NCI-H524 treated with DMSO at 0.1 percent for 48 hours (cell line): ENCODE results near the gene SMYD5.
"Not testable (repeated sequence)": the region's sequence is repeated elsewhere in the genome, so short reads cannot be mapped to it uniquely, and the experiment has no call there.

Source experiments
- DNase-seq: peaks from one replicate; lab custom pipeline; 2025; lab: John Stamatoyannopoulos, UW

SMYD5 gene

GRCh38 chr2:73214120-73215035 is at the start of gene SMYD5:
Gene SMYD5, plus strand, starts transcription at chr2:73214245. Its CDS starts 22 bp downstream, at chr2:73214267.
- peak; percentile 15 for DNase-seq

GRCh38 chr2:73165978-73166377 is 48.1 kb upstream of the SMYD5 start:
- DNase-seq = not testable (repeated sequence)

GRCh38 chr2:73166813-73167212 is 47.2 kb upstream of the SMYD5 start:
- DNase-seq = not testable (repeated sequence)

- DNase-seq = not testable (repeated sequence)
Measured at GRCh38 chr2:73168348-73168747, 45.7 kb upstream of the SMYD5 start.

- DNase-seq = not testable (repeated sequence)
Measured at GRCh38 chr2:73170341-73170740, 43.7 kb upstream of the SMYD5 start.

- DNase-seq = no peak
Measured at GRCh38 chr2:73172963-73173362, 41.1 kb upstream of the SMYD5 start.

- no peak for DNase-seq
Measured at GRCh38 chr2:73173781-73174180, 40.3 kb upstream of the SMYD5 start.

GRCh38 chr2:73174244-73174643 is 39.8 kb upstream of the SMYD5 start:
- DNase-seq = no peak

GRCh38 chr2:73174941-73175662 is 38.9 kb upstream of the SMYD5 start:
- DNase-seq = no peak

- DNase-seq = no peak
Measured at GRCh38 chr2:73175663-73176204, 38.3 kb upstream of the SMYD5 start.

GRCh38 chr2:73176205-73176880 is 37.7 kb upstream of the SMYD5 start:
- DNase-seq = no peak

GRCh38 chr2:73176881-73177644 is 37.0 kb upstream of the SMYD5 start:
- no peak for DNase-seq

- DNase-seq = no peak
Measured at GRCh38 chr2:73177645-73178255, 36.3 kb upstream of the SMYD5 start.

- no peak for DNase-seq
Measured at GRCh38 chr2:73185965-73186364, 28.1 kb upstream of the SMYD5 start.

GRCh38 chr2:73187549-73187948 is 26.5 kb upstream of the SMYD5 start:
- no peak for DNase-seq

GRCh38 chr2:73197579-73197978 is 16.5 kb upstream of the SMYD5 start:
- DNase-seq = no peak

- not testable (repeated sequence) for DNase-seq
Measured at GRCh38 chr2:73200281-73200680, 13.8 kb upstream of the SMYD5 start.

- DNase-seq = no peak
Measured at GRCh38 chr2:73202156-73203054, 11.6 kb upstream of the SMYD5 start, which contains the start of gene NOTO. Gene NOTO, plus strand, starts transcription at chr2:73202574. Its CDS starts 93 bp downstream, at chr2:73202667.

GRCh38 chr2:73203055-73203681 is 10.9 kb upstream of the SMYD5 start:
- DNase-seq = no peak
